B cell (primary cell): ENCODE measurements around the gene ZYG11A. TPM values are rescaled to one million over a fixed set of nuclear protein-coding genes. Genes with fewer than 3 reads are reported as not detected.

Experiments used
- ATAC-seq: fragments of 200-7000 bp; cut with Tn5 transposase; one replicate; pipeline ENCODE4 v1.10.0; 2021; ENCODE audit warnings: low read depth, mild to moderate bottlenecking, moderate number of reproducible peaks, moderate library complexity
- CTCF ChIA-PET: fragments of 350-600 bp; sonication (Branson Sonifier 250); formaldehyde crosslinking; loops from one replicate; lab custom pipeline; 2021; ENCODE audit warnings: antibody characterized with exemption, inconsistent platforms; lab: Charles Lee
- POLR2A ChIA-PET: fragments of 350-600 bp; sonication (Branson Sonifier 250); formaldehyde crosslinking; loops from one replicate; lab custom pipeline; 2021; ENCODE audit warnings: antibody characterized with exemption; lab: Charles Lee
- DNase-seq: peaks from one replicate; pipeline ENCODE4 v3.0.0; 2013
- H2AFZ ChIP-seq: 2 replicates; pipeline ENCODE4 v1.6.1; 2012; ENCODE audit warnings: mild to moderate bottlenecking, low read depth, low read length; ENCODE audit not compliant: insufficient read depth, poor library complexity, severe bottlenecking
- H3K27ac ChIP-seq, 2 donors: 1 replicate in 1 of 2; 2 replicates in 1 of 2; pipeline ENCODE4 v1.5.1; 2012 to 2013; ENCODE audit warnings: low read length in 2 of 2, mild to moderate bottlenecking in 2 of 2, moderate library complexity in 1 of 2
- H3K27me3 ChIP-seq, 4 experiments: fragments of 200-600 bp in 1 of 4; sonication (generic) in 1 of 4; replicated peaks in 1 of 4; 1 replicate in 2 of 4; 2 replicates in 2 of 4; pipeline versions ENCODE4 v1.6.1 to v1.7.0; 2013 to 2016; ENCODE audit warnings: low read length in 3 of 4, mild to moderate bottlenecking in 2 of 4, mixed read lengths in 1 of 4, moderate library complexity in 1 of 4; ENCODE audit not compliant: insufficient read depth in 4 of 4, control insufficient read depth in 3 of 4; ENCODE audit errors: control extremely low read depth in 1 of 4
- H3K36me3 ChIP-seq, 2 experiments: replicated peaks in 1 of 2; 1 replicate in 1 of 2; 2 replicates in 1 of 2; pipeline versions ENCODE4 v1.6.1 to v1.7.1; 2013; ENCODE audit warnings: low read length in 1 of 2; ENCODE audit not compliant: insufficient read depth in 2 of 2, control insufficient read depth in 1 of 2; ENCODE audit errors: control extremely low read depth in 1 of 2, extremely low read depth in 1 of 2
- H3K4me1 ChIP-seq, 2 donors: fragments of 200-600 bp in 1 of 2; sonication (generic) in 1 of 2; 1 replicate in 1 of 2; 2 replicates in 1 of 2; pipeline versions ENCODE4 v1.5.1 to v1.6.1; 2013 to 2017; ENCODE audit warnings: low read length in 2 of 2; ENCODE audit not compliant: control insufficient read depth in 2 of 2, insufficient read depth in 2 of 2
- H3K4me2 ChIP-seq: replicated peaks from 2 replicates; pipeline ENCODE3; 2012; ENCODE audit warnings: mild to moderate bottlenecking, low read depth, low read length; ENCODE audit not compliant: poor library complexity, severe bottlenecking
- H3K4me3 ChIP-seq, 5 experiments: fragments of 200-600 bp in 1 of 5; sonication (generic) in 1 of 5; 1 replicate in 3 of 5; 2 replicates in 2 of 5; pipeline versions ENCODE4 v1.5.1 to v1.7.0; 2011 to 2016; ENCODE audit warnings: low read length in 4 of 5, mild to moderate bottlenecking in 4 of 5, low read depth in 2 of 5, control low read depth in 1 of 5, moderate library complexity in 1 of 5; ENCODE audit not compliant: insufficient read depth in 1 of 5; ENCODE audit errors: control extremely low read depth in 1 of 5, extremely low read depth in 1 of 5
- H3K79me2 ChIP-seq: fragments of 200-600 bp; sonication (generic); one replicate; pipeline ENCODE4 v1.6.0; 2016; ENCODE audit warnings: low read length; ENCODE audit not compliant: control insufficient read depth, insufficient read depth
- H3K9ac ChIP-seq: fragments of 200-600 bp; sonication (generic); 2 replicates; pipeline ENCODE4 v1.6.1; 2017; ENCODE audit warnings: mild to moderate bottlenecking, low read length, moderate library complexity
- H3K9me3 ChIP-seq, 3 donors: one replicate each; pipeline versions ENCODE4 v1.6.1 to v1.7.1; 2013; ENCODE audit warnings: low read length in 2 of 3; ENCODE audit not compliant: control insufficient read depth in 2 of 3, insufficient read depth in 1 of 3; ENCODE audit errors: control extremely low read depth in 1 of 3
- H4K20me1 ChIP-seq: 2 replicates; pipeline ENCODE4 v1.6.0; 2012; ENCODE audit warnings: mild to moderate bottlenecking, low read length; ENCODE audit not compliant: insufficient read depth, control insufficient read depth, poor library complexity, severe bottlenecking
- H3K27ac Mint-ChIP-seq: one replicate; pipeline ENCODE4 v1.8.0; 2021; ENCODE audit warnings: mixed read lengths
- H3K27me3 Mint-ChIP-seq: one replicate; pipeline ENCODE4 v1.8.0; 2021; ENCODE audit warnings: mixed read lengths
- H3K4me1 Mint-ChIP-seq: one replicate; pipeline ENCODE4 v1.8.0; 2021; ENCODE audit warnings: mixed read lengths
- H3K4me3 Mint-ChIP-seq: one replicate; pipeline ENCODE4 v1.8.0; 2021; ENCODE audit warnings: mixed read lengths
- H3K9me3 Mint-ChIP-seq: one replicate; pipeline ENCODE4 v1.8.0; 2022; ENCODE audit warnings: mixed read lengths; ENCODE audit not compliant: insufficient read depth
- EZH2 ChIP-seq: IDR thresholded peaks from 2 replicates; pipeline ENCODE4 v1.6.1; 2012; ENCODE audit warnings: borderline replicate concordance, low read depth, mild to moderate bottlenecking, moderate library complexity, low read length; ENCODE audit not compliant: insufficient read depth, poor library complexity, severe bottlenecking
- WGBS: methylation state at CpG from one replicate; pipeline ENCODE4 v1.1.5; 2013; ENCODE audit warnings: missing lambda C conversion rate; ENCODE audit not compliant: insufficient coverage; 5-methylcytosine and 5-hydroxymethylcytosine counted together
- intact Hi-C: fragments of 100-400 bp; cut with micrococcal nuclease; formaldehyde crosslinking; loops from one replicate; pipeline ENCODE4 v1.10.0; 2022
- polyA plus RNA-seq: library from polyadenylated mRNA; depleted of rRNA; stranded (reverse); fragments of >200 nt; gene quantifications from 2 replicates; pipeline ENCODE4 v1.2.3, GENCODE V29; 2012
- total RNA-seq, 2 donors: library from RNA; stranded (reverse); fragments of 120-200 nt in 1 of 2; gene quantifications; 1 replicate in 1 of 2; 2 replicates in 1 of 2; pipeline versions ENCODE4 v1.2.3 to v1.2.4, GENCODE V29; 2013 to 2022
- TF ChIP-seq, protein P1 (sequence below): fragments of 200-600 bp; IDR thresholded peaks from one replicate; pipeline ENCODE4 v1.8.0; 2022; ENCODE audit warnings: antibody characterized with exemption, mild to moderate bottlenecking

ZYG11A gene
- total and polyA plus RNA-seq, 2 donors (not counting 1 experiment from before 2014, with no cell fraction given): 0.24 to 1.5 TPM

DNA sequence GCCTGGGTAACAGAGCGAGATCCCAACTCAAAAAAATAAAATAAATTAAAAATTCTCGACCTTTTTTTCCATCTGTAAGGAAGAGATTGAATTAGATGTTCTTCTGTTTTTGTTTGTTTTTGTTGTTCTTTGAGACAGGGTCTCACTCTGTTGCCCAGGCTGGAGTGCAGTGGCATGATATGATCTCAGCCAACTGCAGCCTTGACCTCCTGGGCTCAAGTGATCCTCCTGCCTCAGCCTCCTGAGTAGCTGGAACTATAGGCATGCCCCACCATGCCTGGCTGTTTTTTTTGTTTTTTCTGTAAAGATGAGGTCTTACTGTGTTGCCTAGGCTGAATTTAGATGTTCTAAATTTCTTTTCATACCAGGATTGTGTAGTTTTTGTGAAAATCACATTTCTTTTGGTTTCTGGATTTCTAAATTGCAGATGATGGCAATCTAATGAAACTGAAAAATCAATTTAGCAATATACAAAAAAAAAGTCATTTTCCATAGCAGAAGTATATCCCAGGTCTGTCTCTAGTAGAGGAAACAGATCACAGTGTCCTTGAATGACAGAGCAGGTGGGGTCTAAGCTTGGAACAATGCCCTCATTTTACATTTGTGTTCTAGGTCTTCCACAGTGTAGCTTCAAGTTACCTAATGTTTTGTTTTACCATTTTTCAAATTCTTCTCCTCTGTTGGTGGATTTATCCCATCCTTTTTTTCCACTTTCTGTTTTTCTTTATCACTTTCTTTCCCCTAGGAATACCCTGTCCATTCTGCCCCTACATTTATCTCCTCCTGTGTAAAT is 20.3 kb downstream of the ZYG11A start:
- H3K4me2 ChIP-seq: no peak overlapping the region

More for the DNA sequence above, 20.3 kb downstream of the ZYG11A start:
- Mint-ChIP-seq H3K4me1 (no peaks in the 10 kb centered on the region), H3K27ac (no peak overlapping the region), H3K4me3 (no peak overlapping the region), H3K9me3 (no peaks in the 10 kb centered on the region), H3K27me3 (peaks cover 5% of the 10 kb centered on the region)
- no CpG with 5 or more reads among the region's 2 CpGs for WGBS
- DNase-seq: no peak
- no peak overlapping the region for H2AFZ ChIP-seq
- H3K9me3 ChIP-seq: no peaks in the 10 kb centered on the region
- TF ChIP-seq, protein P1, sequence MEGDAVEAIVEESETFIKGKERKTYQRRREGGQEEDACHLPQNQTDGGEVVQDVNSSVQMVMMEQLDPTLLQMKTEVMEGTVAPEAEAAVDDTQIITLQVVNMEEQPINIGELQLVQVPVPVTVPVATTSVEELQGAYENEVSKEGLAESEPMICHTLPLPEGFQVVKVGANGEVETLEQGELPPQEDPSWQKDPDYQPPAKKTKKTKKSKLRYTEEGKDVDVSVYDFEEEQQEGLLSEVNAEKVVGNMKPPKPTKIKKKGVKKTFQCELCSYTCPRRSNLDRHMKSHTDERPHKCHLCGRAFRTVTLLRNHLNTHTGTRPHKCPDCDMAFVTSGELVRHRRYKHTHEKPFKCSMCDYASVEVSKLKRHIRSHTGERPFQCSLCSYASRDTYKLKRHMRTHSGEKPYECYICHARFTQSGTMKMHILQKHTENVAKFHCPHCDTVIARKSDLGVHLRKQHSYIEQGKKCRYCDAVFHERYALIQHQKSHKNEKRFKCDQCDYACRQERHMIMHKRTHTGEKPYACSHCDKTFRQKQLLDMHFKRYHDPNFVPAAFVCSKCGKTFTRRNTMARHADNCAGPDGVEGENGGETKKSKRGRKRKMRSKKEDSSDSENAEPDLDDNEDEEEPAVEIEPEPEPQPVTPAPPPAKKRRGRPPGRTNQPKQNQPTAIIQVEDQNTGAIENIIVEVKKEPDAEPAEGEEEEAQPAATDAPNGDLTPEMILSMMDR: no peak
- TF ChIP-seq EZH2: no peak
- ChIA-PET POLR2A (no interaction called here), CTCF (no interaction called here)
- no peak overlapping the region for H3K27ac ChIP-seq
- H4K20me1 ChIP-seq: no peaks in the 10 kb centered on the region
- no peaks in the 10 kb centered on the region for H3K27me3 ChIP-seq
- intact Hi-C loops: no loop called here
- no peak for ATAC-seq
- H3K36me3 ChIP-seq: no peaks in the 10 kb centered on the region
- no peak overlapping the region for H3K9ac ChIP-seq
- no peaks in the 10 kb centered on the region for H3K4me1 ChIP-seq
- no peak overlapping the region for H3K4me3 ChIP-seq
- H3K79me2 ChIP-seq: no peaks in the 10 kb centered on the region
